ENCODE results near the gene LRG1. TPM values are rescaled to one million over a fixed set of nuclear protein-coding genes. Genes with fewer than 3 reads are reported as not detected.

LRG1 gene
- total RNA-seq, 4 donors from 2014 or later: 0.65 to 2.0 (median 1.3) TPM

- TF ChIP-seq CTCF (IDR thresholded peaks at IDR 0.05; ENCODE audit: low read depth): no peak
Measured at GRCh38 chr19:4573682-4574081, 33.8 kb upstream of the LRG1 start.

- TF ChIP-seq CTCF (IDR thresholded peaks at IDR 0.05; ENCODE audit: low read depth): no peak
Measured at GRCh38 chr19:4571305-4571917, 31.6 kb upstream of the LRG1 start.

GRCh38 chr19:4570916-4571304 lies 31.1 kb upstream of the LRG1 start:
- TF ChIP-seq CTCF (IDR thresholded peaks at IDR 0.05; ENCODE audit: low read depth): no peak

GRCh38 chr19:4570402-4570801 lies 30.6 kb upstream of the LRG1 start:
- TF ChIP-seq CTCF (IDR thresholded peaks at IDR 0.05; ENCODE audit: low read depth): no peak

GRCh38 chr19:4568886-4569285 lies 29.1 kb upstream of the LRG1 start:
- TF ChIP-seq CTCF (IDR thresholded peaks at IDR 0.05; ENCODE audit: low read depth): no peak

GRCh38 chr19:4567584-4568071 lies 27.8 kb upstream of the LRG1 start:
- TF ChIP-seq CTCF (IDR thresholded peaks at IDR 0.05; ENCODE audit: low read depth): no peak

GRCh38 chr19:4566402-4567051 lies 26.7 kb upstream of the LRG1 start:
- TF ChIP-seq CTCF (IDR thresholded peaks at IDR 0.05; ENCODE audit: low read depth): no peak
